H1 (cell line): ENCODE measurements around the gene C2CD2L. TPM values are rescaled to one million over a fixed set of nuclear protein-coding genes. Genes with fewer than 3 reads are reported as not detected.
A peak's percentile ranks its signal among the peaks of the same experiment; 100 is the strongest.

Experiments used
- ATF3 ChIP-seq: IDR thresholded peaks from 2 replicates; pipeline ENCODE4 v1.6.1; 2011; ENCODE audit warnings: low read depth, mild to moderate bottlenecking, low read length; ENCODE audit not compliant: insufficient read depth
- BCL11A ChIP-seq, 2 experiments: IDR thresholded peaks; one replicate each; pipeline ENCODE4 v1.6.1; 2011; ENCODE audit warnings: low read depth in 2 of 2, low read length in 2 of 2, mild to moderate bottlenecking in 2 of 2
- CREB1 ChIP-seq: IDR thresholded peaks from 2 replicates; pipeline ENCODE4 v1.6.1; 2012; ENCODE audit warnings: inconsistent platforms
- KDM4A ChIP-seq: IDR thresholded peaks from one replicate; pipeline ENCODE4 v1.7.1; 2012; ENCODE audit warnings: low read depth, mild to moderate bottlenecking, moderate library complexity, low read length, inconsistent platforms; ENCODE audit not compliant: severe bottlenecking
- MAX ChIP-seq: IDR thresholded peaks from 2 replicates; pipeline ENCODE4 v1.6.1; 2012; ENCODE audit warnings: inconsistent platforms
- NANOG ChIP-seq: IDR thresholded peaks from 2 replicates; pipeline ENCODE4 v1.6.1; 2011; ENCODE audit warnings: low read length, low read depth, mild to moderate bottlenecking, inconsistent platforms; ENCODE audit not compliant: insufficient read depth, poor library complexity, severe bottlenecking
- NRF1 ChIP-seq: IDR thresholded peaks from 2 replicates; pipeline ENCODE4 v1.6.1; 2011; ENCODE audit warnings: mild to moderate bottlenecking, low read depth, low read length, improper control_type of control experiment
- RBBP5 ChIP-seq: IDR thresholded peaks from 2 replicates; pipeline ENCODE4 v1.7.1; 2012; ENCODE audit warnings: low read depth, mild to moderate bottlenecking, inconsistent platforms, low read length, moderate library complexity, borderline replicate concordance
- TBP ChIP-seq: IDR thresholded peaks from 2 replicates; pipeline ENCODE4 v1.6.1; 2011; ENCODE audit warnings: low read depth, low read length, improper control_type of control experiment
- polyA plus RNA-seq, 7 experiments: library from polyadenylated mRNA; depleted of rRNA in 3 of 7; stranded (reverse) in 5 of 7; unstranded in 2 of 7; fragments of >200 nt in 5 of 7; fragments of 200-250 nt in 2 of 7; gene quantifications; 1 replicate in 5 of 7; 2 replicates in 1 of 7; 4 replicates in 1 of 7; pipeline versions ENCODE4 v1.2.1 to v1.2.3, GENCODE V29; 2011 to 2013; ENCODE audit warnings: missing spikeins in 2 of 7, mixed read lengths in 2 of 7
- total RNA-seq: library from RNA; stranded (reverse); fragmentation: NEBNext Ultra II Directional; extraction: Animal tissue kit (Norgen Biotek cat#: 25700); gene quantifications from 2 replicates; pipeline ENCODE4 v1.2.1, GENCODE V29; 2021
- TF ChIP-seq, protein P1 (sequence below): IDR thresholded peaks from 2 replicates; pipeline ENCODE4 v1.6.1; 2012; ENCODE audit warnings: inconsistent platforms

Gene C2CD2L
- total and polyA plus RNA-seq, 2 of the 8 experiments (the other 6 are each of a cell fraction or from before 2014, with no cell fraction given), result 2.5 to 4.0 TPM

DNA sequence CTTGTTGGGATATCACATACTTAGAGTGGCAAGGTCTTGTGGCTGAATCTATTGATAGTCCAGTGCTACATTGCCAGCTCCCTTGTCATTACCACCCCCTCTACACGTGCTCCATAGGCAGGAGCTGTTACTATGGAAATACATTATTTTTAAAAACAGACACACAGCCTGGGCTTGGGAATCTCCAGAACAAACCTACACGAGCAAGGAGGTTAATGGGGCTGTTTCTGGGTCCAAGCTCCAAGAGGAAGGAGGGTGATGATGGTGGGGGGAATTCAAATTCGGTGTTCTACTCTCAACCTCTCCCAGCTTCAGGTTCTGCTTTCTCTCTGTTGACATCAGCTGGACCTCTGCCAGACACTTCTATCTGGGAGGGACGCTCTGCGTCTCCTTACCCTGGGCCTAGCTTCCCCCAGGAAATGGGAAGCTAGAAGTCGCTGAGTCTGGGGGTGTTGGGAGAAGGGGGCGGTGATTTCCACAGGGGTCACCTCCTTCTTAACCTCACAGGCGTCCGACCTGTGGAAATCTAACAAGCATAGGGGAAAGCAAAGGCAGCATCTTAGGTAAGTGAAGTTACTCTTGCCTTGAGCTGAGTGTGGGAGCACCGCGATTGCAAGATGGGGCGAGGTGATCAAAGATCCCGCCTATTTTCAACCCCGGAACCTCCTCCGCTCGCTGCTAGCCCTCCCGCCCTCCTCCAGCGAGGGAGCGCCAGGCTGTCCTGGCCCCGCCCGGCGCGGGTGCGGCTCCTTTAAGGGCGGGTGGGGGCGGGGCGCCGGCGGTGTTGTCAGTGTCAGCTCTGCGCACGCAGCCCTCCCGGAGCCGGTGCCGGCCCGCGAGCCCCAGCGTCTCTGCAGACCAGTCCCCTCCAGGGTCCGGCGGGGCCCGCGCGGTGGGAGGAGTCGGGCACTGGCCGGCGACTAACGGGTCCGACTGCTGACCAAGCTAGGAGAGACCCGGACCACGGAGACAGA, at the start of gene C2CD2L (continued):
- no peak for TF ChIP-seq ATF3
- no peak for TF ChIP-seq NANOG
- TF ChIP-seq KDM4A, result peak; percentile 3
- TF ChIP-seq TBP, result 0 out of 2 replicates have a peak, but pooled peaks have one; percentile 11
- TF ChIP-seq RBBP5, result no peak; the same call in 1 of the 2 replicates
- TF ChIP-seq, protein P1, sequence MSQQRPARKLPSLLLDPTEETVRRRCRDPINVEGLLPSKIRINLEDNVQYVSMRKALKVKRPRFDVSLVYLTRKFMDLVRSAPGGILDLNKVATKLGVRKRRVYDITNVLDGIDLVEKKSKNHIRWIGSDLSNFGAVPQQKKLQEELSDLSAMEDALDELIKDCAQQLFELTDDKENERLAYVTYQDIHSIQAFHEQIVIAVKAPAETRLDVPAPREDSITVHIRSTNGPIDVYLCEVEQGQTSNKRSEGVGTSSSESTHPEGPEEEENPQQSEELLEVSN, result peak; percentile 16; the same call in 1 of the 2 replicates
- no peak for TF ChIP-seq NRF1
- TF ChIP-seq BCL11A (IDR thresholded peaks at IDR 0.05; ENCODE audit: low read depth in 2 of 2, low read length in 2 of 2), result no peak
- TF ChIP-seq MAX, result no peak; the same call in 1 of the 2 replicates
- 0 out of 2 replicates have a peak, but pooled peaks have one; percentile 9 for TF ChIP-seq CREB1
